GM21526 (cell line): ENCODE results near the gene TENM3.
"Not testable (repeated sequence)": the region's sequence is repeated elsewhere in the genome, so short reads cannot be mapped to it uniquely, and the experiment has no call there.

Experiments
- ATAC-seq: cut with Tn5 transposase; IDR thresholded peaks from one replicate; pipeline ENCODE4 v1.9.1; 2021; ENCODE audit warnings: moderate library complexity; ENCODE audit not compliant: unreplicated experiment, low FRiP score

Gene TENM3

DNA sequence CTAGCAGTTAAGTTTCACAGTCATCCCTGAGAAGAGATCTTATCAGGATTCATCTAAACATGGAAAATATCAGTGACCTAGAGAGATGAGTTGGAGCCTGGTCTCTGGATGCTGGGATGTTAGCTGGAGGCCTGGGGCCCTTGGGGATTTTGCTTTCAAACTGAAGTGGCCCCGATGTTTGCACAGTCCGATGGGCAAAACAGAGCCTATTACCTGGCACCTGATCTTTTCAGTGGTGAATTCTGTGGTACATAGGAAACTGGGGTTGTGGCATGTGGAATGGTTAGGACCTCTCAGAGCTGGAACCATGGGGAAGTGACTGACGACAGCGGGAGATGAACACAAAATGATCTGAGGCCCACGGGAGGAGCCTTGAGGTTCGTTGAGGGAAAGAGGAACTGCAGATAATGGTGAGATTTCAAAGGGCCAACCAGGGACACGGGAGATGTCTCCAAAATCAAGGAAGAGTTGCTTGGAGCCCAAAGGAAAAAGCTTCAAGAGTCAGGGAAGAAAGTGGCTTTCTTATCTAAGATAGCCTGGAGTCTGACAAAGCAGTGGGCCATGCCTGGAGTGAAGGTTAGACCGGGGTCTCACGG lies 17.8 kb upstream of the TENM3 start:
- no peak for ATAC-seq

DNA sequence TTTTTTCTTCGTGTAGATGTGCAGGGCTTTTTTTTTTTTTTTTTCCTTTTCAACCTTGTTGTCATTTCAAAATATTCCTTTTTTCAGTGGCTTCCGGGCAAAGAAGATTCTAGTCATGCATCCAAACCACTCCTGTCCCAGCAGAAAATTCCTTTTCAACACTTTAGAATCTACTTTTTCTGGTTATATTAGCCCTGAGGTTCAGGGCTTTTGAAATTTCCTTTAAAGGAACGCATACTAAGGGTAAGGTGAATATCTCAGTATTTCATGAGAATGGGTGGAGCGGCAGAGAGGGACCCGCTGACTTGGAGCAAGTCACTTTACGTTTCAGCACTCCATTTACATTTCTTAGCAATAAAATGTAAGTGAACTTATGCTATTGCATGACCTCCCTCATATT lies 15.6 kb upstream of the TENM3 start:
- ATAC-seq = no peak

DNA sequence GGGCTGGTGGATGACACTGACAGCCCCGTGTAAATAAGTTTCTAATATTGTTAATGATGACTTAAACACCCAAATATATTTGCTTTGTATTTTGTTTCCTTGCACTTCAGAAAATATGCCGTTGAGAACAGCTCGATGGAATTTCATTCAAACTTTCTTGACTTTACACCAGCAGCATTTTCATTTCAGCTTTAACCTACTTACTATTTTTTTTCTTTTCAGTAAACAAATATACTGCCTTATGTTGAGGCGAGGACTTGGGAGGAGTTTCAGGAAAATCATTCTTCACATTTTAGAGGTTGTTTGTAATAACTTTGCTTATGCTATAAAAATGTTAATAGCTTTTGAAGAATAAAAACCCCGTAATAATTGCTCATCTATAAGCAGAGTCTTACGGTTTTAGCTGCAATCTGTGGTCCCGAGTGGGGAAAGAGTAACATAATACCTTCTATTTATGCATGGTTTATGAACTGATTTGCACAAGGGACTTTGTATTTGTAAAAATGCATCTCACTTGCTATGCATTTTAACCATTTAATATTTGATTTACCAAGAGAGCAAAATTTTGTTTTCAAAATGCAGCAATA lies 14.1 kb upstream of the TENM3 start:
- no peak for ATAC-seq

DNA sequence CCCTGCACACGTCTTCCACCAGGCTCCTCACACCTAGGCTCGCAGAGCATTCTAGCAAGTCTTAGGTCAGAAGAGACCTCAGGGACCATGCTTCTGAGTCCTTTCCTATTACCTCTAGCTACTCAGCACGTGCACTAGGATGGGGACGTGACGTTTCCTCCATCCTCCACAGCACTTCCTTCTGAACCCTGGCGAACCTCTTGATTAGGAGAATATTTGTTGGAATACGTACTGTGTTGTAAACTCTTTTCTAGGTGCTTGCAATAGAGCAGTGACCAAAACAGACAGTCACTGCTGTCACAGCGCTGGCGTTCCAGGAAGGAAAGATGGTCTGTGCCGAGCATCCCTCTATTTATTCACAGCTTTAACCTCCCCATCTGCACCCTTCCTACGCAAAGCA lies 12.9 kb upstream of the TENM3 start:
- ATAC-seq = no peak

DNA sequence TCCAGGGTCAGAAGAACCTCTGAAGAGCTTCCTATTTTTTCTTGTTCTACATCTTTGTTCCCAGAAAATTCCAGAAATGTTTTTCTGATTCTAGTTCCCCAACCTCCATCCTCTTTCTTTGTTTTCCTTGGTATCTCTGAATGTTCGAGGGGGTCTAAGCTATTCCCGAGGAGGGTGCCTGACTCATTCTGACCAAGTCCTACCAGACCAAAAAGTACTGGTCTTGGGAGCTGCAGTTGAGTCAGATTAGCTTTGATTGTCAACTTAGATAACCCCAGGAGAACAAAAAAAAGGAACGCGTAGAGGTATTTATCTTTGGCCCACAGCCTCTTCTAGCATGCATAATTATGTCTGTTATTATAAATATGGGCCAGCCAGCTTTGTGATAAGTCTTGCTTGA lies 12.1 kb upstream of the TENM3 start:
- no peak for ATAC-seq

DNA sequence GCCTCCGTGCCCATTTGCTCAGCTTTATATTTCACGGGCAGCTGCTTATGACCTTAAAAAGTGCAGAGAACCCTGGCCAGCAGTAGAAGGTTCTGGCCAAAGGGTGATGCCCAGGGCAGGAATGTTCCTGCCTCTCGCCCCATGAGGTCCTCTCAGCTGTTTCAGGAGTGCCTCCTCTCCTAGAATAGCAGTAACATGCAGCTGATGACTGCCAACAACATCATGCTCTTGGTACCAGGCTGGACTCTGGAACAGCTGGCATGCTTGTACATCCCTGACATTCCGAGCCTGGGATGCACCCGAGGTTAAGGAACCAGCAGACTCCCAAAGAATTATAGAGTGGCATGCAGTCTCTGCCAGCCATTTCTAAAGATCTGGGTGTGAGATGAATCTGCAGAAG lies 11.7 kb upstream of the TENM3 start:
- no peak for ATAC-seq

DNA sequence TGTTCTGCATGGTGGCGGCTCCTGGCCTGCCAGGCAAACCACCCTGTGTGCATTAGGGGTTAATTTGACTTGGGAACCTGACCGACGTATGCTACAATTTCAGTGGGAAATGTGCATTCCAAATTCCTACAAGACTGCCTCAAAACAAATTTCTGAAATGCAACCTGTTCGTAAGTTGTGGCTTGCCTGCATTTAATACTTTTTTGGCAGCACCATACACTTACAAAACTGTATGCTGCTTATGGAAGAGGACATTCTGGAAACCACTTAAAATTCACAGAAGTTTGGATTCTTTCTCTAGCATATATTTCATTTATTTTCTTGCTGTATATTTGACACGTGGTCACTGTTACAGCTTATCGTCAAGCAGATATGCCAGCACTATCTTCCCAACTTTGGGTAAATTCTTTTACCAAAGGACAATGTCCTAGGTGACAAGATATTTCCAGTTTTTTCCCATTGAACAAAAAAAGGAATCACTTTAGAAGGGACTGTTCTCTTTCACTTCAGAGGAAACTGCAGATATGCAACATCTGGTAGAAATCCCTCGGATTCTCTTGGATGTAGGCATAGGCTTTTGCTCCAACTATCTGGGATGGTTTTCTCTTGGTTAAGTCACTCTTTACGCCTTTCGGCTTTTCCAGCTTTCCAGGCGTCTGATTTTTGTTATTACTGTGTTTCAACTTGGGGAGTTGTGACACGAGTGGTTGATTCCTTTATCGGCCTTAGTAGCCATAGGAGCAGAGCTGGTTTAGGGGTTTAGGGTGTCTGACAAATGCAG lies 9.7 kb upstream of the TENM3 start:
- ATAC-seq = no peak

DNA sequence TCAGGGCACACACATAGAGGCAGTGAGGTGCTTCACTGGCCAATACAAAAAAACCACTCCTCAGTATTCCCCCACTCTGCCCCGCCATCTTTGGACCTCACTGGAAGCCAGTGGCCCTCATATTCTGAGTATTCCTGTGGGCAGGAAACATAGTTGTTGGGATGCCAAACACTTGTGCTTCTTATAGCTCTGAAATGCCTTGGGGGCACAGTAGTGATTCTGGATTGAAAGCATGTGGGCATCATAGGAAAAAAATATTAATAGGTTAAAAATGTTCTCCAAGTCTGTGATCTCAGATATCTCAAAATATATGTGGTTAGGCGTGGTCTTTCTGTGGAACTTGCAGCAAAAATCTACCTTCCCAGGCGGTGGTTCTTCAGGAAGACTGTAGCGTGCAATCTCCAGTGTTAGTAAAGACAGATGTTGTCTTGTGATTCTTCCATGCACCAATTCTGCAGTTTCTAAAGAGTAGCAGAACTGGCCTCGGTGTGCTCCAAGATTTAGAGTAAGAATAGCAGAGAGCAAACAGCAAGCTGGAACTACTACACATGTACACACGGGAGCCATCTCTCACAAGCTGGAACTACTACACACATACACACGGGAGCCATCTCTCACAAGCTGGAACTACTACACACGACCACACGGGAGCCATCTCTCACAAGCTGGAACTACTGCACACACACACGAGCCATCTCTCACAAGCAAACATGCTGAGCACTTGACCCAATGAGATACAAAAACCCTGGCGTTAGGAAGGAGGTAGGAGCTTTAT lies 8.0 kb upstream of the TENM3 start:
- ATAC-seq = no peak

DNA sequence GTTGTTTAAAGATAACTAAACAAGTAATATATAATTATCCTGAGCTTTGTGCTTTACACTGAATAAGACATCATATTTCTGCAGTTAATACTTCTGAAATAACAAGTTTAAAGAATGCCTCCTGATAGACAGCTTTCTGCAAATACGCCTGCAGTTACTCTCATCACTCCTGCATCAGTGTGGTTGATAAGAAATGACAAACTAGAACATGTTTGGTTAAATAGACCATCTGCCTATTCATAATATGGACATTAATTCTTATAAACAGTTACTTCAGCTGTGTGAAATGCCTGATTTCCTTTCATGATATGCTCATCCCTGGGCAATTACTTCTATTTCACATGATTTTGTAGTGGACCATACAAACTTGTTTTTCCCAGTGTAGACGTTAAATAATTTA lies 7.0 kb upstream of the TENM3 start:
- no peak for ATAC-seq

DNA sequence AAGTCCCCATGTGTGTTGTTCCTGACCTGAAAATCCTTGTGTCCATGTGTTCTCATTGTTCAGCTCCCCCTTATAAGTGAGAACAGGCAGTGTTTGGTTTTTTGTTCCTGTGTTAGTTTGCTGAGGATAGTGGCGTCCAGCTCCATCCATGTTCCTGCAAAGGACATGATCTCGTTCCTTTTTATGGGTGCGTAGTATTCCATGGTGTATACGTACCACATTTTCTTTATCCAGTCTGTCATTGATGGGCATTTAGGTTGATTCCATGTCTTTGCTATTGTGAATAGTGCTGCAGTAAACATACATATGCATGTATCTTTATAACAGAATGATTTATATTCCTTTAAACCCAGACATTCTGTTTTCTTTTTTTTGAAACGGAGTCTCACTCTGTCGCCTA lies 6.2 kb upstream of the TENM3 start:
- ATAC-seq = not testable (repeated sequence)

DNA sequence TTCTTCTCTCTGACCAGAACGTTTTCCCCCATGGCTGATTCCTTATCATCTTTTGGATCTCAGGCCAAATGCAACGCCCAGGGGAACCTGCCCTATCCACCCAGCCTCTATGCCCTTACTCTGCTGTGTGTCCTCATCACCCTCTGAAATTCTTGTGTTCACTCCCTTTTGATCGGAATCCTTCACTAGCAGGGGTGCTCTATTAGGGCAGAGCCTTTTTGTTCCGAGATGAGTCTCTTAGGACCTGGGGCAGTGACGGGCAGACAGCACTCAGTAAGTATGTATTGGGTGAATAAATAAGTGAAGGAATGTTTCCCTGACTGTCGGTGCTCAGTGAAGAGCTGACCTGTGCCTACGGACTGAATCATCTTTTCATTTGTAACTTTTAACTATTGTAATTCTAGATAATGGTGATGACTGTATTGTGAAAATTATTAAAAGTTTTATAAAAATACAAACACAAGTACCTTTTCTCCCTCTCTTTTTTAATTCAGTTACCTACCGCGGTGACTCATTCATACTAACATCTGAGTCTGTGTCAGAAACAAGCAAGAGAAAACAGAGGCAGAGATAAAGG lies 4.8 kb upstream of the TENM3 start:
- ATAC-seq = no peak

DNA sequence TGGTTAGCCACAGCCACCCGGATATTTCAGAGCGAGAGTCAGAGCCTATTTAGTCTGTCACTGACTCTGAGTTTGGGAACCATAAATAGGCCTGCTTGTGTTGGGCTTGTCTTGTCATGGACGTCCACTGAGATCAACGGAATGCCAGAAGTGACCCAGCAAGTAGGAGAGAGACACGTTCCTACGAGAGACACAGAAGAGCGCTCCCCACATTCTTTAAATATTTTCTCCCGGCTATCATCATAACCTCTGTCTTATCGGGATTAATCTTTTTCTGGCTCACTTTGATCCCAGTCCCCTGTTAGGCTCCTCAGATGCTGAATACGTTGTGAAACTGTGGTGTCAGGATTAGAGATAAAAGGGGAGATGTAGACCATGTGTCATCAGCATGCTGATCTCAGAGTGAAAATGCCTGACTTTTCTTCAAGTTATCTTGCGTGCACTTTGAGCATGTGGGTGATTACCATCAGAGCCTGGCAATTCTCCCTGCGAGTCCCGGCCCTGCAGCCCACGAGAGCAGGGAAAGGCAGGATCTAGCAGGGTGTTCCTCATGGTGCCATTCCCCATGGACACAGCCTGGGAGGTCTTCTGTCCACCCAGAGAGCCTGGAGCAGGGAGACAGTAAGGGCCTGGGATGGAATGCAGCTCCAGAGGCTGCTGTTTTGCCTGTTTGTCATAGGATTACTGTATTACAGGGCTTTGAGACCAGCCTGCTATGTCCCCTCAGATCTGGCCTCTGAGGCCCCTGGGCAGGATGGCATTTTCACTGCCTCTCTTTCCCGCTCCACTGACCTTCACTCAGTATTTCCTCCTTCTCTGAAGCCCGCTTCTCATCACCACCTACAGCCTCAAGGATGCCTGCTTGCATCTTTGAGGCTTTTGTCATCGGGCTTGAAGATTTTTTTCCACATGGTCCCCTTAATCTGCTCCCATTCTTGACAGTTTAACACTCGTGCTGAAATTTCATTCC lies 2.8 kb upstream of the TENM3 start:
- no peak for ATAC-seq

DNA sequence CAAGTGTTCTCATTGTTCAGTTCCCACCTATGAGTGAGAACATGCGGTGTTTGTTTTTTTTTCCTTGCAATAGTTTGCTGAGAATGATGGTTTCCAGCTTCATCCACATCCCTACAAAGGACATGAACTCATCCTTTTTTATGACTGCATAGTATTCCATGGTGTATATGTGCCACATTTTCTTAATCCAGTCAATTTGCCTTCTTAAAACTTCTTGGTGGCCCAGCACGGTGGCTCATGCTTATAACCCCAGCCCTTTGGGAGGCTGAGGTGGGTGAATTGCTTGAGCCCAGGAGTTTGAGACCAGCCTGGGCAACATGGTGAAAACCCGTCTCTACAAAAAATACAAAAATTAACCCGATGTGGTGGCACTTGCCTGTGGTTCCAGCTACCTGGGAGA lies 942 bp upstream of the TENM3 start:
- not testable (repeated sequence) for ATAC-seq

DNA sequence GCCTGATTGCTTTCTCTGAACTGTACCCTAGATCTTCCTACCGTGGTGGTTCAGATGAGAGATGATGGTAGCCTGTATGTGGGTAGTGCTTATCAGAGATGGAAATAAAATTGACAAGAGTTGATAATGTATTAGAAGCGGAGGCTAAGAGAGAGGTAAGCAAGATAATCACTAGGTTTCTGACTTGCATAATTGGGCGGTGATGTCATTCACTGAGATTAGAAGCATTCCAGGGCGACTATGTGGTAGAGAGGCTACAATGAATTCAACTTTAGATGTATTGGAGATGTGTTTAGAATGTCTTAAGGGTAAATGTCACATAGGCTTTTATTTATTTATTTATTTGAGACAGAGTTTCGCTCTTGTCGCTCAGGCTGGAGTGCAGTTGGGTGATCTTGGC lies 415 bp upstream of the TENM3 start:
- no peak for ATAC-seq

DNA sequence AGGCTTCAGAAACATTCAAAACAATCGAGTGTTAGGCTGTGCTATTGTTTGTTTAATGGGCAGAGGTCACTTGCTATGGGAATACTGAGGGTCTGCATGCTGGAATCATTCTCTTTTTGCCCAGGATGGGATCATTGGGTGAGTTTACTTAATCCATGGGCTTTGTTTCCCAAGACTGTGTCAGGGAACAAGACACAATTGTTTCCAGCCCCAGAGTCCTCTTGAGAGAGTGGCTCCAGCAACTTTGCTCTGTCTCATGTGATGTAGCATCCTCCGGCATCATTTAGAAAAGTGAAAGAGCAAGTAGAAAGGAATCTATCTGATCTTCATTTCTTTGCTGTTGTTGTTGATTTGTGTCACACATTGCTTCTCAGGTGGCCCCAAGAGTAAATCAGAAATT lies 1.8 kb downstream of the TENM3 start:
- no peak for ATAC-seq

DNA sequence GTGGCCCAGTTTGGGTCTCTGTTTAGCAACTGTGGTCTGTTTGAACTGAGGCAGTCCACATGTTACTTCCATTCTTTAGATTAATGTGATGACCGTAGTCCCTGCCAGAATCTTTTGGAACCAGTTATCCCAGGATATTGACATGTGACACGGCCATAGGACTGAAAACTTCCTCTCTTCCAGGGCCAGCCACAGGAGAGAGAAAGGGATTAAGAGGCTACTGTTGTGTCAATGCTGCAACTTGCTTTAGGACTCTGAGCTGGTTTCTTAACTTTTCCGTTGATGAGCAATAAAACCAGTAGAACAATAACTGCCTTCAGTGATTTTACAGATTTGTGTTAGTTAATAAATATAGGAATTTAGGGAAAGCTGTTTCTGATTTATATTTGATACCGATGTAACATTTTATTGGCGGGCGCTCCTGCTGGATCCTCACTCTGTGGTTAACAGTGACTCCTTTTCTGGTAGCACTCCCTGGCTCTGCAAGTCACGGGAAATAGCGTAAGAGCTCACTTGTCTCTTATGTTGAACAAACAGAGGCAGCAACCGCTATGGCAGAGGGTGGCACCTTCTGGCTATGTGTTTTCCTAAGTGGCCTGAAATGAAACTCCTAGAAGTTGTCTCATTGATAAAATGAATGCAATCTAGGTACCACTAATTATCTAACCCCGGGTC lies 2.5 kb downstream of the TENM3 start:
- ATAC-seq = no peak

DNA sequence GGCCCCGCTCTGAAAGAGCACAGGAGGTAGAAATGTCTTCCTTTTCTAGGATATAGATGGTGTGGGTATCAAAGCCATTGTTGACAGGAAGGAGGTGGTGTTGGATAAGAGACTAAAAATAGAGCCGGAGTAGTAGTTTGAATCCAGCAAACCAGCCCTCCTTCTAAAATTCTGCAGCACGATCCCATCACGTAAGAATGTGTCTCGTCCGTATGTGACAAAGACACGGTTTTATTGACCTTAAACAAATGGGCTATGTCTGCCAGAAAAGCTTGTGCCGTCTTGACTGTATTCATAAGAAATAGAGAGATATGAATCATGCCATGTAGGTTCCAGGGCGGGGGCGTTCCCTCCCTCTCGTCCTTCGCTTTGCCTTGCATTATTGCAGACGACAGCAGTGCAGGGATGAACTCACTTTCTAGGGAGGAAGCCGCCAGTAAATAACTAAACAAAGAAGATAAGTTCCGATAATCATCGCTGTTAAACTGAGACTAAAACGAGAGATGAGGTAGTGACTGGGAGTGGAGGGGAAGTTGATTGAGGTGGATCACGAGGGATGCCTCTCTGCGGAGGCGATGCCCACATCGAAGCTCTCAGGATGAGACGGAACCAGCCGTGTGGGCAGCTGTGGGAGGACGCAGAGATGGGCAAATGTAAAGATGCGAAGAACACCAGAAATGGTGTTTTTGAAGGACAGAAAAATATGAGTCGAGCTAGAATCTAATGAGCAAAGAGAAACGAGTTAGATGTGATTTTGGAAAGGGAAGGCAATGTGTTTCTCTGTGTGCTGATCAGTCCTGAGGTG lies 3.4 kb downstream of the TENM3 start:
- no peak for ATAC-seq

DNA sequence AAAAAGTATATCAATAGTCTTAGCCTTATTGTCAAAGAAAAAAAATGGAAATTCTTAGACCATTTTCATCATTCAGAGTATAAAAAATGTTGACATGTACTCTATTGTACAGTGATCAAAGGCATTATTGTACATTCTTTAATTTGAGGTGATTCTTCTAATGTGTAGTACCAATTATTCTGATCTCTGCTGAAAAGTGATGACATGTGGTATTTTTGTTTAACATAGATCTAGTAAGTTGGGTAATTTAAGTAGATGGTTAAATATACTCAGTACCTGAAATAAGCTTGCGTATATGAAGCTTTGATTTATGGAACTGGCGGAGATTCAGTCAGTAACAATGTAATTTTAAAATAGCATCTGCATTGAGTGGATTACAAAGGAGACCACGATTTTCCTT lies 5.1 kb downstream of the TENM3 start:
- ATAC-seq = no peak

DNA sequence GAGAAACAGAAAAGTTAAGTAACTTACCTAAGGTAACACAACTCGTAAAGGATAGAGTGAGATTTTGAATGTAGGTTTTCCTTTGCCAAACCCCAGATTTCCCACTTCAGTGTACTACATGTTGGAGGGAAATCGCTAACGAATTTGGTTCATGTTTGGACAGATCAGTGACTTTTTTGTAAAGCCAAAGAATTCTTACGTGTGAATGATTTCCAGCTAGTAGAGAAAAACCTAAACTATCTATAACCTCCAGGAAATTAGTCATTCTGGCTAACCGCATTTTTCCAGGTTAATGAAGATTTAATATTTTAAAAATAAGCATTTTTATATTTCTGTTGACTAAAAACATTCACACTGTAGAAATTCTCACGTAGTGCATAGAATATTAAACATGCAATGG lies 7.2 kb downstream of the TENM3 start:
- ATAC-seq = no peak
